ENCODE measurements around the gene COMMD1.
"Not testable (repeated sequence)": the region's sequence is repeated elsewhere in the genome, so short reads cannot be mapped to it uniquely, and the experiment has no call there.

Gene COMMD1

DNA sequence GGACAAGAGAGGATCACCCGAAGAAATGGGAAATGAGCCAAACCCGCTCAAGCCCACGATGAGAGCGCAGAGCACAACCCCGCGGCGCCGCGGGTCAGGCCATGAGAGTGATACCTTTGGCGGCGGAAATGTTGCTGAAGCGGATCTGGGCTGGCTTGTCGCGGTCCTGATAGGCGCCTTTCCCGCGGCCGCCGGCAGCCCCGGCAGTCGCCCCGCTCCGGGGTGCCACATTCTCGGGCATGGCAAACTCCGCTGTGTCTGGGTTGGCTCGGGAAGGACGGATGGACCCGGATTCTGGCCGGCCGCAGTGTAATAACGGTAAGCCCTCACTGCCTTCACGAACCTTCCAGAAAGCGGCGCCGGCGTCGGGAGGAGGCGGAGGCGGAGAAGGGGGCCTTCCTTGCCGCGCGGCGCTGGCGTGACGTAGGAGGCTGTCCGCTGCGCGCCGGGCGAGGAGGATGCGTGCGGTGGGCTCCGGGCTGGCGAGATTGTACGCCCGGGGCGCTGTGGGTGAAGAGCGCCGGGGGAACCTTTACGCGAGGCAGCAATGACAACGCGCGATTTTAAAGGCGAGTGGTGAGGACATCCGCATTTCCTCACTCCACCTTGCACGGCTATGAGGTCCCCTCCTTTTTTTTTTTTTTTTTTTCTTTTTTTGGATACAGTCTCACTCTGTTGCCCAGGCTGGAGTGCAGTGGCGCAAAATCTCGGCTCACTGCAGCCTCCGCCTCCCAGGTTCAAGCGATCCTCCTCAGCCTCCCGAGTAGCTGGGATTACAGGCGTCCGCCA is 17.0 kb upstream of the COMMD1 start, which contains the start of gene CCT4:
CCT4 (minus strand) TSS at position 390 of the 789 bp plus-strand sequence; CDS start at position 241, 149 bp downstream.
- peaks cover 14% of the 10 kb centered on the region for H3K36me3 ChIP-seq (ENCODE audit: insufficient read depth, low read length)
- H3K9ac ChIP-seq (ENCODE audit: low read length) = peak within 1 kb of the TSS; percentile 98
- no peaks in the 10 kb centered on the region for H3K9me3 ChIP-seq (ENCODE audit: low read length)
- H3K27me3 ChIP-seq (ENCODE audit: control insufficient read depth in 1 of 2, insufficient read depth in 2 of 2, low read length in 2 of 2) = no peaks in the 10 kb centered on the region
- H3K4me1 ChIP-seq (ENCODE audit: insufficient read depth, low read length) = peaks cover 12% of the 10 kb centered on the region
- H3K4me3 ChIP-seq (ENCODE audit: low read depth in 1 of 2, low read length in 2 of 2) = peak within 1 kb of the TSS; percentile 99 to 100
- peak within 1 kb of the TSS; percentile 94 for H3K27ac ChIP-seq (ENCODE audit: low read depth, low read length)

DNA sequence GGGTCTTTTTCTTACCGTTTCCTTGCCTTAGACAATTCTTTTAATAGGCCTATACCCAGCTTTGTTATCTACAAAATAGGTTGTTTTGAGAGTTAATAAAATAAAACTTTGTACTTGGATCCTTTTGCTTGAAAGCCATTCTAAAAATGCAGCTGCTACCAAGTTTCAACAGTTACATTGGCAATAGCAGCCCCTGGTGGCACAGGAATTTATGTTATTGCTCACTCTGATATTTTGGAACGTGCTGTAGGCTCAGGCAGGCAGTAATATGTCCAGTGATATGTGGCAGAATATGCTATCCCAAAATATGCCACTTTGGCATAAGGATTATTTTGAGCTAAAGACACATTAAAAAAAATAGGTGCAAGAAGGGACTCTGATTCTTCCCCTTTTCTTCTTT is 6.7 kb upstream of the COMMD1 start:
- H3K27ac ChIP-seq (ENCODE audit: low read depth, low read length) = no peak overlapping the region
- H3K9ac ChIP-seq (ENCODE audit: low read length) = no peak overlapping the region
- no peaks in the 10 kb centered on the region for H3K27me3 ChIP-seq (ENCODE audit: control insufficient read depth in 1 of 2, insufficient read depth in 2 of 2, low read length in 2 of 2)
- no peaks in the 10 kb centered on the region for H3K4me1 ChIP-seq (ENCODE audit: insufficient read depth, low read length)
- H3K36me3 ChIP-seq (ENCODE audit: insufficient read depth, low read length) = no peaks in the 10 kb centered on the region
- H3K4me3 ChIP-seq (ENCODE audit: low read depth in 1 of 2, low read length in 2 of 2) = no peak overlapping the region
- H3K9me3 ChIP-seq (ENCODE audit: low read length) = no peaks in the 10 kb centered on the region

DNA sequence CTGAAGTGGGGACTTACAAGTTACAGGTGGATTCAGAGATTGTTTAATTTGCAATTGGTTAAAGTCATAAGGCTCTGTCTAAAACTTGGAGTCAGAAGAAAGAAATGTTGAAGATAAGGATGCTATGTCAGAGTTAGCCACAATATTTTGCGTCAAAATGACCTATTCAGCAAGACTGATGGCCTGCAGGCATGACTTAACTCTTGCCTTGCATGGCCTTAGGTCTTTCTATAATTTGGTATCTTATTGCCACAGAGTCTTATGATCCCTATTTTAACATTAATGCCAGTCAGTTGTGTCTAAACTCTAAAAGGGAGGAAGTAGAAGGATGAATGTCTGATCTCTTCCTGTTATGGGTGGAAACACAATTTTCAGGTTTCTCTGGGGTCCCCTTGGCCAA is 5.2 kb upstream of the COMMD1 start:
- H3K4me1 ChIP-seq (ENCODE audit: insufficient read depth, low read length) = peaks cover 5% of the 10 kb centered on the region
- H3K4me3 ChIP-seq (ENCODE audit: low read depth in 1 of 2, low read length in 2 of 2) = no peak overlapping the region
- H3K36me3 ChIP-seq (ENCODE audit: insufficient read depth, low read length) = no peaks in the 10 kb centered on the region

DNA sequence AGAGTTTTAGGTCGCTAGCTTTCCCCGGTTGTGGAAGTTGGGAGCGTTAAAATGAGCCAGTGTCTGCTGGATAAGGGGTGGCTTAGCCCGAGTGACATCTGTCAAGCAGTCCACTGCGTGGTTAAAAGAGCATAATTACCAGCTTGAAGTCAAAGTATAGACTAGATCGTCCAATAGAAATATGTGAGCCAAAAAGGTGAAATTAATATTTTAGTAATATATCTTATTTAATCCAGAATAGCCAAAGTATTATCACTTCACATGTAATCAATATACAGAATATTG is 654 bp downstream of the COMMD1 start:
- H3K4me3 ChIP-seq (ENCODE audit: low read depth in 1 of 2, low read length in 2 of 2) = peak overlapping the region; percentile 77 to 93
- no peaks in the 10 kb centered on the region for H3K9me3 ChIP-seq (ENCODE audit: low read length)
- peak overlapping the region; percentile 79 for H3K9ac ChIP-seq (ENCODE audit: low read length)
- H3K27me3 ChIP-seq (ENCODE audit: control insufficient read depth in 1 of 2, insufficient read depth in 2 of 2, low read length in 2 of 2) = no peaks in the 10 kb centered on the region
- peak overlapping the region; percentile 64 for H3K27ac ChIP-seq (ENCODE audit: low read depth, low read length)
- peaks cover 11% of the 10 kb centered on the region for H3K4me1 ChIP-seq (ENCODE audit: insufficient read depth, low read length)
- no peaks in the 10 kb centered on the region for H3K36me3 ChIP-seq (ENCODE audit: insufficient read depth, low read length)

More for the DNA sequence above, 5.2 kb upstream of the COMMD1 start:
- Histone ChIP-seq H3K9ac (ENCODE audit: low read length) (no peak overlapping the region), H3K27ac (ENCODE audit: low read depth, low read length) (no peak overlapping the region), H3K9me3 (ENCODE audit: low read length) (no peaks in the 10 kb centered on the region), H3K27me3 (ENCODE audit: control insufficient read depth in 1 of 2, insufficient read depth in 2 of 2, low read length in 2 of 2) (no peaks in the 10 kb centered on the region)

DNA sequence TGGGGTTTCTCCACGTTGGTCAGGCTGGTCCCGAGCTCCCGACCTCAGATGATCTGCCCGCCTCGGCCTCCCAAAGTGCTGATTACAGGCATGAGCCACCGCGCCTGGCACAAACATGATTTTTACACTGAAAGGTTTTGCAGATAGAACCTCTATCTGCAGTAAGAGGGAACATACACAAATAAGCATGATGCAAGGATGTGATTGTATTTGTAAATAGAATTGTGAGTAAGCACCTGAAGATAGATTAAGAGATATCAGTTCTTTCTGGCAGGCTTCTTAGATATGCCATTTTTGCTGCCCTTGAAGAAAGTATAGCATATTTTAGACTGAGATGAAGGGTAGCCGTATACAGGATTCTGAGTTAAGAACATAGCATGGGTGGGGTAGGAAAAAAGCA is 3.6 kb downstream of the COMMD1 start:
- no peak overlapping the region for H3K27ac ChIP-seq (ENCODE audit: low read depth, low read length)
- H3K4me3 ChIP-seq (ENCODE audit: low read depth in 1 of 2, low read length in 2 of 2) = no peak overlapping the region
- H3K4me1 ChIP-seq (ENCODE audit: insufficient read depth, low read length) = peaks cover 11% of the 10 kb centered on the region
- H3K27me3 ChIP-seq (ENCODE audit: control insufficient read depth in 1 of 2, insufficient read depth in 2 of 2, low read length in 2 of 2) = no peaks in the 10 kb centered on the region
- H3K9ac ChIP-seq (ENCODE audit: low read length) = no peak overlapping the region
- no peaks in the 10 kb centered on the region for H3K36me3 ChIP-seq (ENCODE audit: insufficient read depth, low read length)
- no peaks in the 10 kb centered on the region for H3K9me3 ChIP-seq (ENCODE audit: low read length)

DNA sequence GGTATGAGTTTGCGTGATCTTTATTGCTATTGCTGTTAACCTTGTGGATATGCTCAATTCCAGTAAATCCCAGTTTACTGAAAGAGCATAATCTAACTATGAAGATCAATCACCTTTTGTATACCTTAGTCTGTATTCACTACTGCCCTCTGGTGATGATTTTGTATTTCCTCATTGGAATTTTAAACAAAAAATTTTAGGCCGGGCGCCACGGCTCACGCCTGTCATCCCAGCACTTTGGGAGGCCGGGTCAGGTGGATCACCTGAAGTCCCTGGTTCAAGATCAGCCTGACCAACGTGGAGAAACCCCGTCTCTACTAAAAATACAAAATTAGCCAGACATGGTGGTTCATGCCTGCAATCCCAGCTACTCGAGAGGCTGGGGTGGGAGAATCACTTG is 5.1 kb downstream of the COMMD1 start:
- no peaks in the 10 kb centered on the region for H3K27me3 ChIP-seq (ENCODE audit: control insufficient read depth in 1 of 2, insufficient read depth in 2 of 2, low read length in 2 of 2)
- H3K4me1 ChIP-seq (ENCODE audit: insufficient read depth, low read length) = peaks cover 6% of the 10 kb centered on the region
- no peak overlapping the region for H3K4me3 ChIP-seq (ENCODE audit: low read depth in 1 of 2, low read length in 2 of 2)
- no peaks in the 10 kb centered on the region for H3K9me3 ChIP-seq (ENCODE audit: low read length)
- H3K27ac ChIP-seq (ENCODE audit: low read depth, low read length) = no peak overlapping the region
- H3K36me3 ChIP-seq (ENCODE audit: insufficient read depth, low read length) = no peaks in the 10 kb centered on the region
- H3K9ac ChIP-seq (ENCODE audit: low read length) = no peak overlapping the region

DNA sequence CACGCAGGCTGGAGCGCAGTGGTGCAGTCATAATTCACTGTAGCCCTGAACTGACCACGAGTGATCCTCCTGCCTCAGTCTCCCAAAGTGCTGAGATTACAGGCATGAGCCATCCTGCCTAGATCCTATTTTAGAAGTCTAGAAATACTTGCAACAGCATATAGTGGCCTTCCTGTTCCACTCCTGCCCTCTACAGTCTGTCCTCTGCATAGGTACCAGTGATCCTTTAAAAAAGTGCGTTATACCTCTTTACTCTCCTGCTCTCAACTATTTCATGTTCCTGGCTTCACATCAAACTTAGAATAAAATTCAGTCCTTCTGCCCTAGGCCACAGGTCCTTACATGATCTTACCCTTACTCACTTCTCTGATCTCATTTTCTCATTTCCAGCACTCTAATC is 6.0 kb downstream of the COMMD1 start:
- Histone ChIP-seq H3K9me3 (ENCODE audit: low read length) (no peaks in the 10 kb centered on the region), H3K9ac (ENCODE audit: low read length) (no peak overlapping the region), H3K4me3 (ENCODE audit: low read depth in 1 of 2, low read length in 2 of 2) (no peak overlapping the region), H3K27me3 (ENCODE audit: control insufficient read depth in 1 of 2, insufficient read depth in 2 of 2, low read length in 2 of 2) (no peaks in the 10 kb centered on the region), H3K4me1 (ENCODE audit: insufficient read depth, low read length) (peaks cover 3% of the 10 kb centered on the region), H3K27ac (ENCODE audit: low read depth, low read length) (no peak overlapping the region), H3K36me3 (ENCODE audit: insufficient read depth, low read length) (no peaks in the 10 kb centered on the region)

DNA sequence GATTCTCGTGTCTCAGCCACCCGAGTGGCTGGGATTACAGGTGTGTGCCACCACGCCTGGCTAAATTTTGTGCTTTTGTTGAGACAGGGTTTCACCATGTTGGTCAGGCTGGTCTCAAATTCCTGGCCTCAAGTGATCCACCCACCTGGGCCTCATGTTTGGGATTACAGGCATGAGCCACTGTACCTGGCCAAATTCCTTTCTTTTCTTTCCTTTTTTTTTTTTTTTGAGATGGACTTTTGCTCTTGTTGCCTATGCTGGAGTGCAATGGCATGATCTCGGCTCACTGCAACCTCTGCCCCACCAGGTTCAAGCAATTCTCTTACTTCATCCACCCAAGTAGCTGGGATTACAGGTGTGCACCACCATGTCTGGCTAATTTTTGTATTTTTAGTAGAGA is 9.3 kb downstream of the COMMD1 start:
- not testable (repeated sequence) for H3K27ac ChIP-seq (ENCODE audit: low read depth, low read length); H3K9ac ChIP-seq (ENCODE audit: low read length); H3K27me3 ChIP-seq (ENCODE audit: control insufficient read depth in 1 of 2, insufficient read depth in 2 of 2, low read length in 2 of 2)

DNA sequence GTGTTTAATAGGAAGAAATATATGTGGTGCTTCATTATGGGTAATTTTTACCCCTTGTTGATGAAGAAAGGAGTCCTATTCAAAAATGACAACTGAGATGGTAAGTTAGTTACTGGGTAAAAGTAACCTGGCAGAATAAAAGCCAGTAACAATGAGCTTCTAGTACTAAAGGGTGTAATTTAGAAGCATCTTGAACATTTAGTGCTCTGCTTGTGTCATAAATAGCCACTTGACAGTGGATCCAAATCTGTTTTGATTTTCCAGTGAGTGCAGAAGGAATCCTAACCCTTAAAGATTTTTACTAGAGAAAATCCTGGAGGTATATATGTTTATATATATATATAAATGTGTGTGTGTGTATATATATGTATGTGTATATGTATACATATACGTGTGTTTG is 15.1 kb downstream of the COMMD1 start:
- H3K27ac ChIP-seq (ENCODE audit: low read depth, low read length) = no peak overlapping the region
- no peaks in the 10 kb centered on the region for H3K27me3 ChIP-seq (ENCODE audit: control insufficient read depth in 1 of 2, insufficient read depth in 2 of 2, low read length in 2 of 2)
- H3K9me3 ChIP-seq (ENCODE audit: low read length) = no peaks in the 10 kb centered on the region
- H3K36me3 ChIP-seq (ENCODE audit: insufficient read depth, low read length) = peaks cover 3% of the 10 kb centered on the region
- peaks cover 6% of the 10 kb centered on the region for H3K4me1 ChIP-seq (ENCODE audit: insufficient read depth, low read length)
- no peak overlapping the region for H3K9ac ChIP-seq (ENCODE audit: low read length)
- no peak overlapping the region for H3K4me3 ChIP-seq (ENCODE audit: low read depth in 1 of 2, low read length in 2 of 2)

More for the DNA sequence above, 9.3 kb downstream of the COMMD1 start:
- not testable (repeated sequence) for H3K9me3 ChIP-seq (ENCODE audit: low read length); H3K4me1 ChIP-seq (ENCODE audit: insufficient read depth, low read length); H3K4me3 ChIP-seq (ENCODE audit: low read depth in 1 of 2, low read length in 2 of 2); H3K36me3 ChIP-seq (ENCODE audit: insufficient read depth, low read length)

DNA sequence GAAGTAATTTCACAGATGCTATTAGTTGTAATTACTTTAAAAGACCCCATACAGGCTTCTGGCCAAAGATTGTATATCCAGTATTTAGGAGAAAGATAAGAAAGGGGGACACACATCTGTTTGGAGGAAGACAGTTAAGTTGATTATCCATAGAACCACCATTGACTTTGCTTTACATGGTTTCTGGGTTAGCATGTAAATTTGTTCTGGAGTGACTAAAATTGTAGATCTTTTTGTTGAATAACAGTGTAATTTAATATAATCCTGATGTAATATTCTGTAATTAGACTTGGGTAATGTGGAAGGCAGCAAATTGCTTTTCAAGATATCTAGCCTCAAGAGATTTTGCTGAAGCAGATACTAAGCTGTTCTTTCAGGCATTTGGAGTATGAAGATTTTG is 17.2 kb downstream of the COMMD1 start:
- H3K9me3 ChIP-seq (ENCODE audit: low read length) = no peaks in the 10 kb centered on the region
- H3K9ac ChIP-seq (ENCODE audit: low read length) = no peak overlapping the region
- no peak overlapping the region for H3K27ac ChIP-seq (ENCODE audit: low read depth, low read length)
- H3K4me3 ChIP-seq (ENCODE audit: low read depth in 1 of 2, low read length in 2 of 2) = no peak overlapping the region
- peaks cover 3% of the 10 kb centered on the region for H3K36me3 ChIP-seq (ENCODE audit: insufficient read depth, low read length)
- H3K27me3 ChIP-seq (ENCODE audit: control insufficient read depth in 1 of 2, insufficient read depth in 2 of 2, low read length in 2 of 2) = no peaks in the 10 kb centered on the region
- peaks cover 6% of the 10 kb centered on the region for H3K4me1 ChIP-seq (ENCODE audit: insufficient read depth, low read length)

DNA sequence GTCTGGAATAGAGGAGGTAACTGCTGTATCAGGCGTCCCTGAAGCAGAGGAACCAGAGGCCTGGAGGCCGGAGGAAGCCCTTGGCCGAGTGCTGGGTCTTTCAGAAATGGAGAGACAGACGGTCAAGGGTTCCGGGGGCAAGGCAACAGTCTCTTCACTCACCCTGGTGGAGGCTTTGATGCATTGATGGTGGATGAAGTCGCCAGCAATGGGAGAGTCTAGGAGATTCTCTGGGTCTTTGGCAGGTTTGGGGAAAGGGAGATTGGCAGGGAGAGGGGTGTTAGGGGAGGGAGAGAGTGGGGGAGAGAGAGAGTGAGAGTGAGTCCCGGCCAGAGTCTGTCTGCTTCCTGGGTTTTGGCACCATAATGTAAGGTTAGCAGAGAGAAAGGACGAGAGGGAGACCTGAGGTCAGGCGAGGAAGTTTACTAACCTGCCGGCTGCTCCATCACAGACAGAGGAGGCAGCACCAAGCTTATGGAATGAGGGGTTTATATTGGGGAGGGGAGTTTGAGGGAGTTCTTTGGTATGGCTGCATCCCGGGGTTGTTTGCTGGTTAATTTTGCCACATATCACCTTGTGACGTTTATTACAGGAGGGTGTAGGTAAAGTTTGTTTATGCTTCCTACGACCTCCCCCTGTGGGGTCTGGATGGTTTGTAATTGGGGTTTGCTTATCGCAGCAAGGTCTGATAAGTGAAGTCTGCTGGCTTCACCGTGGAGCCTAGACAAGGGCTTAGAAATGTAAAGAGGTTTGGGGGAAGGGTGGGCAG is 19.6 kb downstream of the COMMD1 start:
- H3K9ac ChIP-seq (ENCODE audit: low read length) = no peak overlapping the region
- H3K27me3 ChIP-seq (ENCODE audit: control insufficient read depth in 1 of 2, insufficient read depth in 2 of 2, low read length in 2 of 2) = no peaks in the 10 kb centered on the region
- H3K36me3 ChIP-seq (ENCODE audit: insufficient read depth, low read length) = no peaks in the 10 kb centered on the region
- H3K9me3 ChIP-seq (ENCODE audit: low read length) = no peaks in the 10 kb centered on the region
- H3K27ac ChIP-seq (ENCODE audit: low read depth, low read length) = no peak overlapping the region
- no peak overlapping the region for H3K4me3 ChIP-seq (ENCODE audit: low read depth in 1 of 2, low read length in 2 of 2)
- H3K4me1 ChIP-seq (ENCODE audit: insufficient read depth, low read length) = peaks cover 5% of the 10 kb centered on the region
